Vagina (tissue), 2 donors: ENCODE results near the gene TCOF1.

Source experiments
- CTCF ChIP-seq, 3 experiments: fragments of 450-650 bp in 2 of 3; fragments of 200-600 bp in 1 of 3; sonication (generic) in 1 of 3; IDR thresholded peaks; one replicate each; pipeline ENCODE4 v1.5.1; 2017 to 2019; ENCODE audit warnings: antibody characterized with exemption in 3 of 3, mild to moderate bottlenecking in 2 of 3, moderate library complexity in 2 of 3
- POLR2AphosphoS5 ChIP-seq, 2 donors: sonication (generic); formaldehyde crosslinking; IDR thresholded peaks; one replicate each; pipeline ENCODE4 v1.9.0; 2017; ENCODE audit warnings: antibody characterized with exemption in 2 of 2, mild to moderate bottlenecking in 2 of 2, low read depth in 1 of 2; ENCODE audit not compliant: insufficient read depth in 1 of 2

GRCh38 chr5:150392680-150393079, 35.2 kb downstream of the TCOF1 start:
- TF ChIP-seq CTCF (IDR thresholded peaks at IDR 0.05) = no peak
- no peak for TF ChIP-seq POLR2AphosphoS5 (IDR thresholded peaks at IDR 0.05; ENCODE audit: insufficient read depth in 1 of 2, low read depth in 1 of 2)
